GM23338 (cell line): ENCODE measurements around the gene TANGO2. TPM values are rescaled to one million over a fixed set of nuclear protein-coding genes. Genes with fewer than 3 reads are reported as not detected.

ENCODE experiments used
- ATAC-seq: fragments of 200-7000 bp; cut with Tn5 transposase; 3 replicates; pipeline ENCODE4 v1.9.1; 2020
- DNase-seq: peaks from one replicate; pipeline ENCODE4 v3.0.0-alpha.2; 2015; ENCODE audit warnings: low spot score
- H2AFZ ChIP-seq: fragments of 200-600 bp; sonication (generic); 2 replicates; pipeline ENCODE4 v1.8.0; 2016; ENCODE audit warnings: antibody characterized with exemption, mild to moderate bottlenecking, moderate library complexity
- H3F3A ChIP-seq: fragments of 200-600 bp; sonication (generic); replicated peaks from 2 replicates; pipeline ENCODE4 v1.8.0; 2017; ENCODE audit warnings: antibody characterized with exemption, mixed run types, low read depth
- H3K27ac ChIP-seq: fragments of 200-600 bp; sonication (generic); 2 replicates; pipeline ENCODE4 v1.6.1; 2016; ENCODE audit warnings: low read depth
- H3K27me3 ChIP-seq: fragments of 200-600 bp; sonication (generic); 2 replicates; pipeline ENCODE4 v1.8.0; 2016; ENCODE audit warnings: mild to moderate bottlenecking, mixed run types, moderate library complexity; ENCODE audit not compliant: insufficient read depth
- H3K36me3 ChIP-seq: fragments of 200-600 bp; sonication (generic); 2 replicates; pipeline ENCODE4 v1.8.0; 2016; ENCODE audit warnings: mild to moderate bottlenecking; ENCODE audit not compliant: insufficient read depth
- H3K4me1 ChIP-seq: fragments of 200-600 bp; sonication (generic); 2 replicates; pipeline ENCODE4 v1.8.0; 2016; ENCODE audit warnings: mild to moderate bottlenecking, moderate library complexity; ENCODE audit not compliant: insufficient read depth
- H3K4me2 ChIP-seq: fragments of 200-600 bp; sonication (generic); 2 replicates; pipeline ENCODE4 v1.7.1; 2017; ENCODE audit warnings: mixed run types
- H3K4me3 ChIP-seq: fragments of 200-600 bp; sonication (generic); 2 replicates; pipeline ENCODE4 v1.6.1; 2016; ENCODE audit warnings: mixed run types
- H3K79me2 ChIP-seq: fragments of 200-600 bp; sonication (generic); replicated peaks from 2 replicates; pipeline ENCODE4 v1.8.0; 2017; ENCODE audit warnings: mild to moderate bottlenecking; ENCODE audit not compliant: insufficient read depth
- H3K9me2 ChIP-seq: fragments of 200-600 bp; sonication (generic); 2 replicates; pipeline ENCODE4 v1.8.0; 2017; ENCODE audit not compliant: insufficient read depth
- H4K20me1 ChIP-seq: fragments of 200-600 bp; sonication (generic); replicated peaks from 2 replicates; pipeline ENCODE4 v1.8.0; 2017; ENCODE audit warnings: mild to moderate bottlenecking; ENCODE audit not compliant: insufficient read depth
- H3K27ac Mint-ChIP-seq: 2 replicates; pipeline ENCODE4 v1.8.0; 2020; ENCODE audit warnings: inconsistent platforms, mild to moderate bottlenecking, moderate library complexity, mixed read lengths
- H3K27me3 Mint-ChIP-seq: 3 replicates; pipeline ENCODE4 v1.8.0; 2022; ENCODE audit warnings: low read depth, mild to moderate bottlenecking, moderate library complexity, mixed read lengths, inconsistent platforms; ENCODE audit not compliant: insufficient read depth, poor library complexity
- H3K36me3 Mint-ChIP-seq: 3 replicates; pipeline ENCODE4 v1.8.0; 2021; ENCODE audit warnings: low read depth, mild to moderate bottlenecking, inconsistent platforms, moderate library complexity, mixed read lengths
- H3K4me1 Mint-ChIP-seq: 3 replicates; pipeline ENCODE4 v1.8.0; 2020; ENCODE audit warnings: mild to moderate bottlenecking, inconsistent platforms, mixed read lengths
- H3K4me3 Mint-ChIP-seq: 3 replicates; pipeline ENCODE4 v1.8.0; 2021; ENCODE audit warnings: moderate library complexity, mild to moderate bottlenecking, inconsistent platforms, mixed read lengths
- H3K9me3 Mint-ChIP-seq: 3 replicates; pipeline ENCODE4 v1.8.0; 2020; ENCODE audit warnings: moderate library complexity, mild to moderate bottlenecking, inconsistent platforms, mixed read lengths
- CREB1 ChIP-seq: fragments of 250-450 bp; sonication (Bioruptor Pico); IDR thresholded peaks from 2 replicates; pipeline ENCODE4 v1.5.0; 2020; ENCODE audit warnings: low read depth, mild to moderate bottlenecking, moderate library complexity
- CTCF ChIP-seq, 2 experiments: fragments of 200-600 bp in 1 of 2; sonication (generic) in 1 of 2; conservative IDR thresholded peaks; 2 replicates each; pipeline versions ENCODE4 v1.5.1 to v1.6.1; 2016 to 2017; ENCODE audit warnings: antibody characterized with exemption in 2 of 2, low read depth in 2 of 2, mild to moderate bottlenecking in 2 of 2, moderate library complexity in 1 of 2
- EZH2 ChIP-seq: fragments of 200-600 bp; sonication (generic); IDR thresholded peaks from one replicate; pipeline ENCODE4 v1.8.0; 2017; ENCODE audit warnings: antibody characterized with exemption, mild to moderate bottlenecking, low read depth; ENCODE audit not compliant: unreplicated experiment
- EZH2phosphoT487 ChIP-seq: fragments of 200-600 bp; sonication (generic); IDR thresholded peaks from one replicate; pipeline ENCODE4 v1.8.1; 2018; ENCODE audit warnings: antibody characterized with exemption; ENCODE audit not compliant: unreplicated experiment
- JUNB ChIP-seq: IDR thresholded peaks from one replicate; pipeline ENCODE4 v1.6.1; 2016; ENCODE audit warnings: antibody characterized with exemption; ENCODE audit not compliant: unreplicated experiment
- NANOG ChIP-seq: IDR thresholded peaks from 2 replicates; pipeline ENCODE4 v1.6.1; 2016; ENCODE audit warnings: antibody characterized with exemption, borderline replicate concordance
- STAT1 ChIP-seq: IDR thresholded peaks from one replicate; pipeline ENCODE4 v1.6.1; 2016; ENCODE audit warnings: antibody characterized with exemption; ENCODE audit not compliant: unreplicated experiment
- ZNF331 ChIP-seq: fragments of 250-450 bp; sonication (Bioruptor Pico); IDR thresholded peaks from 2 replicates; pipeline ENCODE4 v1.5.0; 2020; ENCODE audit warnings: low read depth, mild to moderate bottlenecking, moderate library complexity
- polyA plus RNA-seq: library from polyadenylated mRNA; unstranded; fragments of >200 nt; fragmentation: Nextera tagmentation; extraction: Ambion mirVana; gene quantifications from 2 replicates; pipeline ENCODE4 v1.2.1, GENCODE V29; 2016
- total RNA-seq: library from RNA; depleted of rRNA; stranded (reverse); fragments of >200 nt; shearing (Covaris generic); gene quantifications from 2 replicates; pipeline ENCODE4 v1.2.3, GENCODE V29; 2014
- TF ChIP-seq, protein P1 (sequence below): IDR thresholded peaks from 2 replicates; pipeline ENCODE4 v1.6.1; 2016; ENCODE audit warnings: antibody characterized with exemption

TANGO2 gene
- total and polyA plus RNA-seq, 2 experiments from 2014 or later, result 6.9 to 15.0 TPM

- H3K4me1 ChIP-seq, result no peaks in the 10 kb centered on the region
- peaks cover 3% of the 10 kb centered on the region for H3K27me3 Mint-ChIP-seq
- TF ChIP-seq EZH2phosphoT487 (no peak), STAT1 (no peak), JUNB (no peak), CREB1 (CRISPR knock-in tag) (no peak), CTCF (conservative IDR thresholded peaks at IDR 0.05; ENCODE audit: low read depth in 2 of 2) (no peak), ZNF331 (no peak)
- TF ChIP-seq, protein P1, sequence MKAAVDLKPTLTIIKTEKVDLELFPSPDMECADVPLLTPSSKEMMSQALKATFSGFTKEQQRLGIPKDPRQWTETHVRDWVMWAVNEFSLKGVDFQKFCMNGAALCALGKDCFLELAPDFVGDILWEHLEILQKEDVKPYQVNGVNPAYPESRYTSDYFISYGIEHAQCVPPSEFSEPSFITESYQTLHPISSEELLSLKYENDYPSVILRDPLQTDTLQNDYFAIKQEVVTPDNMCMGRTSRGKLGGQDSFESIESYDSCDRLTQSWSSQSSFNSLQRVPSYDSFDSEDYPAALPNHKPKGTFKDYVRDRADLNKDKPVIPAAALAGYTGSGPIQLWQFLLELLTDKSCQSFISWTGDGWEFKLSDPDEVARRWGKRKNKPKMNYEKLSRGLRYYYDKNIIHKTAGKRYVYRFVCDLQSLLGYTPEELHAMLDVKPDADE, result no peak
- H3K9me2 ChIP-seq, result no peaks in the 10 kb centered on the region
- H4K20me1 ChIP-seq, result no peaks in the 10 kb centered on the region
- H3K27ac Mint-ChIP-seq, result no peak overlapping the region
- no peak overlapping the region for H3K4me2 ChIP-seq
- H3K27ac ChIP-seq, result no peak overlapping the region
- H3K4me1 Mint-ChIP-seq, result no peaks in the 10 kb centered on the region
- H3K4me3 ChIP-seq, result no peak overlapping the region
- no peak for DNase-seq
- H3F3A ChIP-seq, result 0 out of 2 replicates have a peak, but pooled peaks cover 8% of the 10 kb centered on the region
- H3K36me3 ChIP-seq, result no peaks in the 10 kb centered on the region
- no peak overlapping the region for H3K4me3 Mint-ChIP-seq
- no peak for ATAC-seq
- no peaks in the 10 kb centered on the region for H3K79me2 ChIP-seq
- no peak overlapping the region for H2AFZ ChIP-seq
- H3K36me3 Mint-ChIP-seq, result peaks cover 3% of the 10 kb centered on the region; the same call in 2 of the 3 replicates
- no peaks in the 10 kb centered on the region for H3K27me3 ChIP-seq
- H3K9me3 Mint-ChIP-seq, result peaks cover 2% of the 10 kb centered on the region; the same call in 1 of the 3 replicates
Observed at GRCh38 chr22:20054485-20054884, 33.6 kb downstream of the TANGO2 start.

DNA sequence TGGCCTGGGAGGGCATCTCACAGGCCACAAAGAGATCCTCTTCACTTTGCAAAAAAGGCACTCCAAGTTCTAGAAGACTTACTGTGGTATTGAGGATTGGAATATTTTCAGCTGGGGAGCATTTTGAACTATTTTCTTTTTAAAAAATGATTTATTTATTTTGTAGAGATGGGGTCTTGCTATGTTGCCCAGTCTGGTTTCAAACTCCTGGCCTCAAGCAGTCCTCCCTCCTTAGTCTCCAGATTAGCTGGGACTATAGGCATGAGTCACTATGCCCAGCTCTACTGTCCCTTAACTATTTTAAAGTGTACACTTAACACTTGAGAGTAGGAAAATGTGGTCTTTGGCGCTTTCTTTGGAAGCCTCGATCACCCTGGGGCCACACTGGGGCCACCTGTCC lies 34.2 kb downstream of the TANGO2 start:
- Histone ChIP-seq H3K27ac (no peak overlapping the region), H3K36me3 (no peaks in the 10 kb centered on the region), H3K27me3 (no peaks in the 10 kb centered on the region), H4K20me1 (no peaks in the 10 kb centered on the region), H3K4me3 (no peak overlapping the region), H3K4me2 (no peak overlapping the region), H2AFZ (no peak overlapping the region), H3K9me2 (no peaks in the 10 kb centered on the region), H3F3A (0 out of 2 replicates have a peak, but pooled peaks cover 8% of the 10 kb centered on the region), H3K79me2 (no peaks in the 10 kb centered on the region), H3K4me1 (no peaks in the 10 kb centered on the region)
- H3K36me3 Mint-ChIP-seq, result no peaks in the 10 kb centered on the region; the same call in 2 of the 3 replicates
- peaks cover 3% of the 10 kb centered on the region for H3K27me3 Mint-ChIP-seq
- H3K4me3 Mint-ChIP-seq, result no peak overlapping the region
- H3K4me1 Mint-ChIP-seq, result no peaks in the 10 kb centered on the region
- H3K27ac Mint-ChIP-seq, result no peak overlapping the region
- ATAC-seq (no peak), DNase-seq (no peak)
- TF ChIP-seq EZH2 (no peak), ZNF331 (no peak), STAT1 (no peak), EZH2phosphoT487 (no peak), NANOG (no peak), CREB1 (CRISPR knock-in tag) (no peak)
- TF ChIP-seq, protein P1, result no peak
- no peaks in the 10 kb centered on the region for H3K9me3 Mint-ChIP-seq
